Measurements from ENCODE around the gene SFTPB. TPM values are rescaled to one million over a fixed set of nuclear protein-coding genes. Genes with fewer than 3 reads are reported as not detected.

SFTPB gene
- polyA plus RNA-seq, 1 donor from 2014 or later = not detected

GRCh38 chr2:85698880-85699254 is 30.9 kb upstream of the SFTPB start:
- no peak overlapping the region for H3K27ac ChIP-seq (ENCODE audit: low read length)
- no peak overlapping the region for H2AFZ ChIP-seq (ENCODE audit: low read depth, low read length)

GRCh38 chr2:85698184-85698879 is 30.3 kb upstream of the SFTPB start:
- Histone ChIP-seq H3K36me3 (ENCODE audit: insufficient read depth, low read length) (no peaks in the 10 kb centered on the region), H3K9me3 (ENCODE audit: low read length) (no peaks in the 10 kb centered on the region), H3K79me2 (replicated peaks; ENCODE audit: insufficient read depth, low read length) (no peaks in the 10 kb centered on the region), H3K27ac (ENCODE audit: low read length) (no peak overlapping the region), H3K27me3 (ENCODE audit: insufficient read depth, low read depth, low read length) (no peaks in the 10 kb centered on the region), H3K4me3 (ENCODE audit: low read length) (no peak overlapping the region), H2AFZ (ENCODE audit: low read depth, low read length) (no peak overlapping the region), H4K20me1 (ENCODE audit: insufficient read depth) (no peaks in the 10 kb centered on the region), H3K9ac (ENCODE audit: low read length) (no peak overlapping the region), H3K9me2 (ENCODE audit: insufficient read depth, low read length) (no peaks in the 10 kb centered on the region), H3F3A (ENCODE audit: insufficient read depth, low read length, poor library complexity, severe bottlenecking) (no peaks in the 10 kb centered on the region), H3K4me2 (ENCODE audit: low read length) (no peak overlapping the region)
- TF ChIP-seq TAF1 (IDR thresholded peaks at IDR 0.05; ENCODE audit: low read depth) (no peak), POLR2AphosphoS5 (IDR thresholded peaks at IDR 0.05) (no peak), EP300 (conservative IDR thresholded peaks at IDR 0.05; ENCODE audit: poor library complexity, severe bottlenecking) (no peak), SMC3 (conservative IDR thresholded peaks at IDR 0.05; ENCODE audit: poor library complexity) (no peak), EZH2 (IDR thresholded peaks at IDR 0.05; ENCODE audit: borderline replicate concordance, insufficient read depth, low read length, poor library complexity, severe bottlenecking) (no peak), MXI1 (conservative IDR thresholded peaks at IDR 0.05; ENCODE audit: poor library complexity, severe bottlenecking) (no peak)
- TF ChIP-seq, protein P1, sequence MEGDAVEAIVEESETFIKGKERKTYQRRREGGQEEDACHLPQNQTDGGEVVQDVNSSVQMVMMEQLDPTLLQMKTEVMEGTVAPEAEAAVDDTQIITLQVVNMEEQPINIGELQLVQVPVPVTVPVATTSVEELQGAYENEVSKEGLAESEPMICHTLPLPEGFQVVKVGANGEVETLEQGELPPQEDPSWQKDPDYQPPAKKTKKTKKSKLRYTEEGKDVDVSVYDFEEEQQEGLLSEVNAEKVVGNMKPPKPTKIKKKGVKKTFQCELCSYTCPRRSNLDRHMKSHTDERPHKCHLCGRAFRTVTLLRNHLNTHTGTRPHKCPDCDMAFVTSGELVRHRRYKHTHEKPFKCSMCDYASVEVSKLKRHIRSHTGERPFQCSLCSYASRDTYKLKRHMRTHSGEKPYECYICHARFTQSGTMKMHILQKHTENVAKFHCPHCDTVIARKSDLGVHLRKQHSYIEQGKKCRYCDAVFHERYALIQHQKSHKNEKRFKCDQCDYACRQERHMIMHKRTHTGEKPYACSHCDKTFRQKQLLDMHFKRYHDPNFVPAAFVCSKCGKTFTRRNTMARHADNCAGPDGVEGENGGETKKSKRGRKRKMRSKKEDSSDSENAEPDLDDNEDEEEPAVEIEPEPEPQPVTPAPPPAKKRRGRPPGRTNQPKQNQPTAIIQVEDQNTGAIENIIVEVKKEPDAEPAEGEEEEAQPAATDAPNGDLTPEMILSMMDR (IDR thresholded peaks at IDR 0.05; ENCODE audit: poor library complexity, severe bottlenecking) = no peak

More at GRCh38 chr2:85698880-85699254, 30.9 kb upstream of the SFTPB start:
- H3K4me2 ChIP-seq (ENCODE audit: low read length) = no peak overlapping the region
- no peaks in the 10 kb centered on the region for H3K9me3 ChIP-seq (ENCODE audit: low read length)
- TF ChIP-seq MXI1 (conservative IDR thresholded peaks at IDR 0.05; ENCODE audit: poor library complexity, severe bottlenecking) = no peak
- no peak for TF ChIP-seq SMC3 (conservative IDR thresholded peaks at IDR 0.05; ENCODE audit: poor library complexity)
- TF ChIP-seq REST (IDR thresholded peaks at IDR 0.05; ENCODE audit: borderline replicate concordance) = no peak
- no peak for TF ChIP-seq POLR2AphosphoS5 (IDR thresholded peaks at IDR 0.05)
- TF ChIP-seq TAF1 (IDR thresholded peaks at IDR 0.05; ENCODE audit: low read depth) = no peak
- no peak for TF ChIP-seq EZH2 (IDR thresholded peaks at IDR 0.05; ENCODE audit: borderline replicate concordance, insufficient read depth, low read length, poor library complexity, severe bottlenecking)
- TF ChIP-seq EP300 (conservative IDR thresholded peaks at IDR 0.05; ENCODE audit: poor library complexity, severe bottlenecking) = no peak
- TF ChIP-seq, protein P1 (IDR thresholded peaks at IDR 0.05; ENCODE audit: poor library complexity, severe bottlenecking) = no peak
- no peak for TF ChIP-seq RAD21 (conservative IDR thresholded peaks at IDR 0.05)
- no peak overlapping the region for H3K9ac ChIP-seq (ENCODE audit: low read length)
- H3K9me2 ChIP-seq (ENCODE audit: insufficient read depth, low read length) = no peaks in the 10 kb centered on the region
- no peak overlapping the region for H3K4me3 ChIP-seq (ENCODE audit: low read length)
- no peaks in the 10 kb centered on the region for H3F3A ChIP-seq (ENCODE audit: insufficient read depth, low read length, poor library complexity, severe bottlenecking)
- H4K20me1 ChIP-seq (ENCODE audit: insufficient read depth) = no peaks in the 10 kb centered on the region
- no peaks in the 10 kb centered on the region for H3K79me2 ChIP-seq (replicated peaks; ENCODE audit: insufficient read depth, low read length)
- H3K36me3 ChIP-seq (ENCODE audit: insufficient read depth, low read length) = no peaks in the 10 kb centered on the region
- no peaks in the 10 kb centered on the region for H3K27me3 ChIP-seq (ENCODE audit: insufficient read depth, low read depth, low read length)
